NCI-H774 (cell line): ENCODE data around the gene CYP21A2.
A peak's percentile ranks its signal among the peaks of the same experiment; 100 is the strongest.

Experiments
- DNase-seq: peaks from one replicate; lab custom pipeline; 2025; lab: John Stamatoyannopoulos, UW

CYP21A2 gene

GRCh38 chr6:32083812-32084768 is 45.9 kb downstream of the CYP21A2 start:
- no peak for DNase-seq

GRCh38 chr6:32084780-32085179 is 46.6 kb downstream of the CYP21A2 start:
- no peak for DNase-seq

- no peak for DNase-seq
Measured at GRCh38 chr6:32085759-32086459, 47.7 kb downstream of the CYP21A2 start.

GRCh38 chr6:32086661-32087573 is 48.7 kb downstream of the CYP21A2 start:
- no peak for DNase-seq

GRCh38 chr6:32087574-32088486 is 49.6 kb downstream of the CYP21A2 start:
- DNase-seq: peak; percentile 2

DNA sequence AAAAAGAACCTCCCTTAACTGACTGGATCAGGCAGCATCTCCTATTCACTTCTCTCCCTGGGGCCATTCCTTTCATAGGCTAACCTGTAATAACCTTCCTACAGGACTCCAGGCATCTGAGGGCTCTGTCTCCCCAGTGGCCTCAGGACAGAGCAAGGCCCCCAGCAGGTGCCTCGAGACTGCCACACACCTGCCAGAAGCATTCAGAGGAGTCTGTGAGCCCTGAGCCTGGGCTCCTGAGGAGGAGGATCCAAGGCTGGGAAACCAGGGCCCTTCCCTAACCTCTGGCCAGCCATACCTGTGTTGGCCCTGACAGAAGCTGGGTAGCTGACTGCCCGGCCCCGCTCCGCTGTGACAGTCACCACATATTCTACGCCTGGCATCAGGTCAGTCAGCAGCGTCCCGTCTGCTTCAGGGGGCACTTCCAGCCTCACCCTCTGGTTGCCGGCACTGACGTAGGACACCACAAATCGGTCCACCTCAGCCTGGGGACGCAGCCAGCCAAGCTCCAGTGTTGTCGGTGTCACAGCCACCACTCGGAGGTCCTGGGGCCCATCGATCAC is 50.4 kb downstream of the CYP21A2 start:
- no peak for DNase-seq

DNA sequence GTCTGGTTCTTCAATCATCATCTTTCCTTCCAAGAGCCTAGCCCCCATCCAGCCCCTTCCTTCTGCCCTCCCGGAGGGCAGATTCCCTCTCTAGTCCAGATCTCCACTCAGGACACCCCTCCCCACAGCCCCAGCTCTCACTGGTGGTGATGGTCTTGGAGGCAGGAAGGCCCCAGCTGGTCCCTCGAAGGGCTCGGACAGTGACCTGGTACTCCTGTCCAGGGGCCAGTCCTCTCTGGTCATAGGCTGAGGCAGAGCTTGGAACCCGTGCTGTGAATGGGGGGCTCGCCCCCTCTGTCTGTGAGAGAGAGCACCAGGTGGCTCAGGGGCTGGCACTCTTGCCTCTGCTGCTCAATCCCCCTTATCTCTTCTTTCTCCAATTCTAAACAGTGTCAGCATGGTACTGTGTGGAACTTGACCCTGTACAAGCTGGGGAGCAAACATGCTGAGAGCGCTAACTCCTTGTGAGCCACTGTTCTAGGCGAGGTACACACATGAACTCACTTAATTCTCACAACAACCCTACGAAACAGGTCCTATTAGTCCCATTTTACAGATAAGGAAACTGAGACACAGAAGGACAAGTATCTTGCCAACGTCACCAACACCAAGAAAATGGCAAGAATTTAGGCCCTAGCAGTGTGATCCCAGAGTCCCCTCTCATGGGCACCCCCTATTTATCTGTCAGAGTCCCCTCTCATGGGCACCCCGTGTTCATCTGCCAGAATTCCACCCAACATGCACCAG is 51.0 kb downstream of the CYP21A2 start:
- DNase-seq: no peak
